Mucosa of rectum (tissue), 2 donors: Measurements from ENCODE around the gene DKK3.

Experiments
- H3K27ac ChIP-seq, 2 donors: one replicate each; pipeline ENCODE4 v1.7.0; 2013; ENCODE audit warnings: inconsistent platforms in 2 of 2, low read depth in 2 of 2, low read length in 2 of 2
- H3K27me3 ChIP-seq, 2 donors: one replicate each; pipeline ENCODE4 v1.7.0; 2013; ENCODE audit warnings: low read length in 2 of 2; ENCODE audit not compliant: control insufficient read depth in 2 of 2, insufficient read depth in 2 of 2
- H3K36me3 ChIP-seq, 2 donors: one replicate each; pipeline ENCODE4 v1.7.0; 2013; ENCODE audit warnings: low read length in 2 of 2; ENCODE audit not compliant: control insufficient read depth in 2 of 2, insufficient read depth in 2 of 2
- H3K4me1 ChIP-seq, 2 donors: one replicate each; pipeline ENCODE4 v1.7.0; 2013; ENCODE audit warnings: low read length in 2 of 2, mild to moderate bottlenecking in 1 of 2; ENCODE audit not compliant: control insufficient read depth in 2 of 2, insufficient read depth in 2 of 2
- H3K4me3 ChIP-seq, 2 donors: one replicate each; pipeline ENCODE4 v1.7.0; 2013; ENCODE audit warnings: low read length in 2 of 2
- H3K9ac ChIP-seq, 2 donors: one replicate each; pipeline ENCODE4 v1.7.0; 2013; ENCODE audit warnings: low read length in 2 of 2, low read depth in 1 of 2, mild to moderate bottlenecking in 1 of 2
- H3K9me3 ChIP-seq, 2 donors: one replicate each; pipeline ENCODE4 v1.7.0; 2013; ENCODE audit warnings: low read length in 2 of 2; ENCODE audit not compliant: control insufficient read depth in 2 of 2
- donor health status: healthy.
- donor health status: Normal muscosa, but diverticular disease.

DKK3 gene

DNA sequence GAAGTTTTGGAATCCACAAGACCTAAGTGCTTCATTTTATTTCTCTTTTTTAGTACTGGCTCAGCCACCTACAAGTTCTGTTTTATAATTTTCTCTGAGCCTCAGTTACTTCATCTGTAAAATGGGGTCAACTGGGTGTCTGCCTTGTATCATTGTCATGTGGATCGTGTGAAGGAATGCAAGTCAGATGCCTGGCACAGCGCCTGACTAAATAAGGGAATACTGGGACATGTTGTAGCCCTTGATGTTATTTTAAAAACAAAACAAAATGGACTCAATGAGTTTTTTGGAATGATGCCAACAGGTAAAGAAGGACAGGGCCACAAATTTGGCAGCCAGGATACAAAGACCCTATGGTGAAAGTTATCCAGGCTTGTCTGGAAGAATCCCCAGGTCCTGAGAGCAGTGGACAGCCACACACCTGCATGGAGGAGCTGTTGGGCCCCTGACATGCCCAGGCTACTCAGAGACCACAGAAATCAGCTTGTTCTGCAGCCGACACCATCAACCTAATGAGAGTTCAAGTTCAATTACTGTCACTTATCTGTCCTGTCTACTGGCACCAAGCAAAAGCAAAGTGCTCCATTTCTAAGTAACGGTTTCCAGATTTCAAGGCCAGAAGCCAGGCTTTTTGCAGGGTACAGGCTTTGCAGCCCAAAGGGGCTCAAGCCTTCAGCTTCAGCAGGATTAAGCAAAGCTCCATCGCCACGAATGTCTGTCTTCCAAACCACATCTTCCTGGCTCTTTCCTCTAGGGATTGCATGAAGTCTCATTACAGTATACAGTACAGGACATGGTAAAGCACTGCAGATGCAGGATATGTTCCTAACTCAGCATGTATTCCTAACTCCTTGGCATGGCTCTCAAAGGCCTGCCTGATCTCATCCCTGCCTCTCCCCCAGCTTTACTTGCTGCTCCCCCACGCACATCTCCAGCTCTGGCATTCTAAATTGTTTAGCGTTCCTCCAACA lies 18.4 kb downstream of the DKK3 start:
- Histone ChIP-seq H3K27ac (no peak overlapping the region), H3K4me3 (no peak overlapping the region), H3K9ac (no peak overlapping the region), H3K4me1 (no peaks in the 10 kb centered on the region), H3K9me3 (no peaks in the 10 kb centered on the region), H3K27me3 (no peaks in the 10 kb centered on the region), H3K36me3 (no peaks in the 10 kb centered on the region)

DNA sequence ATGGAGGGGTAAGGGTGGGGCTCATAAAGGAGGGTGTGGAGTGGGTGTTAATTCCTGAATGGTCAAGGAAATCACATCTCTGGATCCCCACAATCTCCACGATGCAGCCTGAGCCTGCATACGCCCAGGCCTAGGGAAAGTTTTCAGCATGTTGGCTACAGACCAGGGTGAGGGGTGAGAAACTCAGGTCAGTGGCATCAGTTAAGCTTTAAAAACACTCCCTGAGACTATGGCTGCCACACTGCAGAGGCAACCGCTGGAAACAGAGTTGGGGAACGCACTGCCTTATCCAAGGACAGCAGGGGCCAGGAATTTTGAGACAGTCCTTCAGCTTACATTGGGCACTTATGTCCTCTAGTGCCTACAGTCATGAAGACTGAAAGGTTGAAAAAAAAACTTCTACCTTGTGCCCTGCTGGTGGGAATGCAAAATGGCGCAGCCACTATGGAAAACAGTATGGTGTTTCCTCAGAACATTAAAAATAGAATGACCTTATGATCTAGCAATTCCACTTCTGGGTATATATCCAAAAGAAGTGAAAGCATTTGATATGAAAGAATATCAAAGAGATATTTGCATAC lies 19.7 kb downstream of the DKK3 start:
- Histone ChIP-seq H3K9ac (no peak overlapping the region), H3K9me3 (no peaks in the 10 kb centered on the region), H3K4me1 (no peaks in the 10 kb centered on the region), H3K27me3 (no peaks in the 10 kb centered on the region), H3K4me3 (no peak overlapping the region), H3K36me3 (no peaks in the 10 kb centered on the region), H3K27ac (peak overlapping the region in 1 of 2 donors; percentile 57)

GRCh38 chr11:11988099-11988651 lies 20.3 kb downstream of the DKK3 start:
- peak overlapping the region in 1 of 2 donors; percentile 57 for H3K27ac ChIP-seq
- no peaks in the 10 kb centered on the region for H3K27me3 ChIP-seq
- no peaks in the 10 kb centered on the region for H3K4me1 ChIP-seq
- H3K4me3 ChIP-seq: no peak overlapping the region
- H3K36me3 ChIP-seq: no peaks in the 10 kb centered on the region
- H3K9ac ChIP-seq: no peak overlapping the region
- H3K9me3 ChIP-seq: no peaks in the 10 kb centered on the region

DNA sequence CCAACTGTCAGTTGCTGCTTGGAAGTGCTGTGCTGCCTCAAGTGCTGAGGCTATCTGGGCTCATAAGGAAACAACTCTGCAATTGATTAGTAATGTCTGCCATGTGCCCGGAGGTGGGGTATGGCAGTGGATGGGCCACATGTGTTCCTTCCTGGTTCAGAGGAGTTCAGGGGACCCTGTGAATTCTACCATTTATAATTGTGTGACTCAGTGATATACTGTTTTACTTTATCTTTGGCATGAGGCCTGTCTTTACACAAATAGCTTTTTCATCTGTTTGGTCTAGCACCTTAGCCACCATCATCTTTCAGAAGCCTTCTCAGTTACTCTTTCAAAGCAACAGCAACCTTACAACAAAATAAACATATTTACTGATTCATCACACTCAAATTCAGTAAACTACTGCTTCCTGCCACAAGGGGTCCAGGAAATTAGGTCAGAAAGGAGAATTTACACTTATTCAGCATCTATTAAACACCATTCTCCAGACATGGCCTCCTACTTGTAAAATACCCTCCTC lies 20.9 kb downstream of the DKK3 start:
- Histone ChIP-seq H3K27me3 (no peaks in the 10 kb centered on the region), H3K9me3 (no peaks in the 10 kb centered on the region), H3K36me3 (no peaks in the 10 kb centered on the region), H3K27ac (peak overlapping the region in 1 of 2 donors; percentile 31), H3K4me3 (no peak overlapping the region), H3K9ac (no peak overlapping the region), H3K4me1 (no peaks in the 10 kb centered on the region)

GRCh38 chr11:11985954-11986949 lies 22.2 kb downstream of the DKK3 start:
- peak overlapping the region in 1 of 2 donors; percentile 5 for H3K27ac ChIP-seq
- H3K9ac ChIP-seq: no peak overlapping the region
- no peaks in the 10 kb centered on the region for H3K36me3 ChIP-seq
- no peaks in the 10 kb centered on the region for H3K27me3 ChIP-seq
- H3K4me1 ChIP-seq: no peaks in the 10 kb centered on the region
- no peak overlapping the region for H3K4me3 ChIP-seq
- H3K9me3 ChIP-seq: no peaks in the 10 kb centered on the region

DNA sequence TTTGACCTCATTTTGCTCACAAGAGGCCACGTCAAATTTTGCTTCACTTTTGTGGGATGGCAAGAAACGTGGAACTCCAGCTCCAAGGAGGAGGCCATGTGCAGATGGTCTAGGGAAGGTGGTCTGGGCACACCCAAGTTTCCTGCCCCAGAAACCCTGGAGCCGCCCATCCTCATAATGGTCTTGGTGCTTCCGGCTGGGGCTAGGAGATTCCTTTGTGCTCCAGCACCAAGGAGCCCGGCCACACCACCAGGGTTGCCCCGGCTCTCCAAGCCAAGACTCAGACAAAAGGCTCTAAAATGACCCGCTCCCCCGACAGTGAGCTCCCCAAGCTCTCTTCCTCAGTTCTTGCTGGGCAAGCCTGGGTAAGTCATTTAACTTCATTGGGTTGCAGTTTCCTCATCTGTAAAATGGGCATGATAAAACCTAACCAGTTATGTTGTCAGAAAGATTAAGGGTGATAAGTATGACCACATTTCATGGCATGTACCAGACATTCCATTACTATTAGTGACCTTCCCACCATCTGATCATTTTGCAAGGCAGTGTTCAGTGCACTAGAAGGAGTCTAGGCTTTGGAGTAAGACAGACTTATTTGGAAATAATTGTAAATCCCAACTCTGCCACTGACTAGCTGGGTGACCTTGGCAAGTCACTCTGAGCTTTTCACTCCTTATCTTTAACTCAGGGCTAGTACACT lies 23.3 kb downstream of the DKK3 start:
- Histone ChIP-seq H3K9ac (no peak overlapping the region), H3K27me3 (no peaks in the 10 kb centered on the region), H3K4me3 (no peak overlapping the region), H3K27ac (peak overlapping the region in 1 of 2 donors; percentile 5), H3K9me3 (no peaks in the 10 kb centered on the region), H3K4me1 (no peaks in the 10 kb centered on the region), H3K36me3 (no peaks in the 10 kb centered on the region)

DNA sequence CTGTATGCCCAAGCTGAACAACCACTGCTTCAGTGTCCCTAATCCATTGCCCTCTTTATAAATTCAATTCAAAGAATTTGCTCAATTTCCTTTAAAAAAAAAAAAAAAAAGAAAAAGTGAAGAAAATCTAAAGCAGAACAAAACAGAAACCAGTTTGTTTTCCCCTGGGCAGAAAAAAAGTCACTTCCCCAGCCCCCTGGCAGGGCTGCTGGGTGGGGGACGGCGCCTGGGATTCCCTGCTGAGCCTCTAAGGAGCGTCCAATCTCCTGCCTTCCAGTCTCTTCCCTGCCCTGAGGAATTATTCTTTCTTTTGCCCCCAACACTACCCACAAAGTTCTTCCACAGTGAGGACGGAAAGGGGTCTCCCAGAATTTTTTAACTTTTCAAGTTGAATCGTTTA lies 23.9 kb downstream of the DKK3 start:
- H3K36me3 ChIP-seq: no peaks in the 10 kb centered on the region
- H3K9ac ChIP-seq: no peak overlapping the region
- no peak overlapping the region for H3K4me3 ChIP-seq
- H3K4me1 ChIP-seq: peaks cover 0 to under 1% of the 10 kb centered on the region in 2 donors
- no peaks in the 10 kb centered on the region for H3K9me3 ChIP-seq
- H3K27ac ChIP-seq: no peak overlapping the region
- H3K27me3 ChIP-seq: no peaks in the 10 kb centered on the region

DNA sequence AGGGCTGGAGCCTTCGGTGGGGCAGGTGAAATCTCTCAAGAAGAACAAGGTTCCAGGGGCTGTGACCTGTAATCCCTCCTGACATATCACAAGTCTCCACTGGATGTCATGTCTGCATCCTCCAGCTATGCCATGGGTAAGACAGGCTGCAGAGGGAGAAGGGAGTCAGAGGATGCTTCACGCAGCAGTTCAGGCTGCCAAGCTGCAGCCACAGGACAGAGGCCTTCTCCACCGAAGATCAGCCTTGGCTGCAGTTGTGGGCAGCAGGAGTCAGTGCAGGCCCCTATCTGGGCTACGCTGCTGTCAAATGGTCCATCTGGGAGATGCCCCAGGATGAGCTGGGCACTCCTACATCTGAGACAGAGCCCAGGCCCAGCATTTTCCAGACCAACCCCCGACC lies 25.0 kb downstream of the DKK3 start:
- peaks cover 0 to 3% of the 10 kb centered on the region in 2 donors for H3K4me1 ChIP-seq
- H3K9ac ChIP-seq: no peak overlapping the region
- H3K4me3 ChIP-seq: no peak overlapping the region
- H3K27ac ChIP-seq: no peak overlapping the region
- no peaks in the 10 kb centered on the region for H3K36me3 ChIP-seq
- no peaks in the 10 kb centered on the region for H3K9me3 ChIP-seq
- H3K27me3 ChIP-seq: no peaks in the 10 kb centered on the region

DNA sequence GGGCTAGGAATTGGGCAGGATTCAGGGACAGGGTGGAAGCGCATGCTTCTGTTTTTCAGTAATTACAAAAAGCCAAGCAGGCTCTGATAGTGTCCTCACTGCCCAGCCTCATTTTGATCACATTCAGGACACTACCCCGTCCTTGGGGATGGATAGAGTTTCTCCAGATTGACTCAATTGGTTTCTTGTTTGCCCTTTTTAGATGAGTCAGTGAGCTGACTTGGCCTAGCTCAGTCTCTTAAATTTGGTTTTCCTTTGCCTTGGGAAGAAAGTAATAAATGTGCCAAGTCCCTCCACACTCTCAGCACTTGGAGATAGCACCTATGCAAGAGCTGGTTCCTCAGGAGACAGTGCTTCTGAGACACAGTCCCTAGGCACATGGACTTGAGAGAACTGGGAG lies 25.5 kb downstream of the DKK3 start:
- Histone ChIP-seq H3K9ac (no peak overlapping the region), H3K27ac (no peak overlapping the region), H3K4me3 (no peak overlapping the region), H3K36me3 (no peaks in the 10 kb centered on the region), H3K4me1 (peaks cover 0 to 3% of the 10 kb centered on the region in 2 donors), H3K27me3 (no peaks in the 10 kb centered on the region), H3K9me3 (no peaks in the 10 kb centered on the region)
